PC-3 (cell line): Measurements from ENCODE around the gene SCAP.

Experiments used
- EZH2 ChIP-seq: fragments of 300-600 bp; sonication (generic); IDR thresholded peaks from one replicate; pipeline ENCODE4 v1.6.1; 2017; ENCODE audit warnings: antibody characterized with exemption, mild to moderate bottlenecking, low read length; ENCODE audit not compliant: unreplicated experiment
- EZH2phosphoT487 ChIP-seq: fragments of 300-600 bp; sonication (generic); IDR thresholded peaks from 2 replicates; pipeline ENCODE4 v1.6.1; 2018; ENCODE audit warnings: mild to moderate bottlenecking, antibody characterized with exemption, low read length, borderline replicate concordance
- TF ChIP-seq, protein P1 (sequence below): fragments of 300-600 bp; sonication (generic); conservative IDR thresholded peaks from 2 replicates; pipeline ENCODE4 v1.5.1; 2017; ENCODE audit warnings: antibody characterized with exemption, low read depth, mild to moderate bottlenecking, low read length

- TF ChIP-seq, protein P1, sequence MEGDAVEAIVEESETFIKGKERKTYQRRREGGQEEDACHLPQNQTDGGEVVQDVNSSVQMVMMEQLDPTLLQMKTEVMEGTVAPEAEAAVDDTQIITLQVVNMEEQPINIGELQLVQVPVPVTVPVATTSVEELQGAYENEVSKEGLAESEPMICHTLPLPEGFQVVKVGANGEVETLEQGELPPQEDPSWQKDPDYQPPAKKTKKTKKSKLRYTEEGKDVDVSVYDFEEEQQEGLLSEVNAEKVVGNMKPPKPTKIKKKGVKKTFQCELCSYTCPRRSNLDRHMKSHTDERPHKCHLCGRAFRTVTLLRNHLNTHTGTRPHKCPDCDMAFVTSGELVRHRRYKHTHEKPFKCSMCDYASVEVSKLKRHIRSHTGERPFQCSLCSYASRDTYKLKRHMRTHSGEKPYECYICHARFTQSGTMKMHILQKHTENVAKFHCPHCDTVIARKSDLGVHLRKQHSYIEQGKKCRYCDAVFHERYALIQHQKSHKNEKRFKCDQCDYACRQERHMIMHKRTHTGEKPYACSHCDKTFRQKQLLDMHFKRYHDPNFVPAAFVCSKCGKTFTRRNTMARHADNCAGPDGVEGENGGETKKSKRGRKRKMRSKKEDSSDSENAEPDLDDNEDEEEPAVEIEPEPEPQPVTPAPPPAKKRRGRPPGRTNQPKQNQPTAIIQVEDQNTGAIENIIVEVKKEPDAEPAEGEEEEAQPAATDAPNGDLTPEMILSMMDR: no peak
- TF ChIP-seq EZH2: no peak
- no peak for TF ChIP-seq EZH2phosphoT487
Measured at GRCh38 chr3:47398228-47398627, 77.5 kb downstream of the SCAP start.
